ENCODE measurements around the gene YPEL1. TPM values are rescaled to one million over a fixed set of nuclear protein-coding genes. Genes with fewer than 3 reads are reported as not detected.

Gene YPEL1
- total RNA-seq, 1 donor from 2014 or later: 8.2 TPM

GRCh38 chr22:21673534-21674321, 61.9 kb downstream of the YPEL1 start:
- ATAC-seq (no peak), DNase-seq (ENCODE audit: low spot score) (no peak)
- intact Hi-C loops (cut with DNase I): no loop called here

GRCh38 chr22:21672107-21672629, 63.4 kb downstream of the YPEL1 start:
- DNase-seq (ENCODE audit: low spot score) (no peak), ATAC-seq (no peak)
- intact Hi-C loops (cut with DNase I): no loop called here

- intact Hi-C loops (cut with DNase I): no loop called here
- no peak for DNase-seq (ENCODE audit: low spot score)
These were observed 66.6 kb downstream of the YPEL1 start for GRCh38 chr22:21669026-21669425.

GRCh38 chr22:21666786-21667185, 68.8 kb downstream of the YPEL1 start:
- intact Hi-C loops (cut with DNase I): no loop called here
- no peak for ATAC-seq
- no peak for DNase-seq (ENCODE audit: low spot score)

More at GRCh38 chr22:21669026-21669425, 66.6 kb downstream of the YPEL1 start:
- no peak for ATAC-seq

GRCh38 chr22:21665047-21665851, 70.3 kb downstream of the YPEL1 start:
- DNase-seq (ENCODE audit: low spot score): no peak
- ATAC-seq: no peak

GRCh38 chr22:21663738-21664137, 71.9 kb downstream of the YPEL1 start:
- intact Hi-C loops (cut with DNase I): no loop called here
- ATAC-seq (no peak), DNase-seq (ENCODE audit: low spot score) (no peak)

More at GRCh38 chr22:21665047-21665851, 70.3 kb downstream of the YPEL1 start:
- intact Hi-C loops (cut with DNase I): no loop called here

- intact Hi-C loops (cut with DNase I): no loop called here
- no peak for ATAC-seq
- no peak for DNase-seq (ENCODE audit: low spot score)
These were observed 73.6 kb downstream of the YPEL1 start for GRCh38 chr22:21661991-21662390.

- ATAC-seq (no peak), DNase-seq (ENCODE audit: low spot score) (no peak)
- intact Hi-C loops (cut with DNase I): no loop called here
These were observed 74.7 kb downstream of the YPEL1 start for GRCh38 chr22:21660904-21661303.

GRCh38 chr22:21659864-21660525, 75.6 kb downstream of the YPEL1 start:
- ATAC-seq (no peak), DNase-seq (ENCODE audit: low spot score) (no peak)
- intact Hi-C loops (cut with DNase I): loop anchor here (10.0 kb wide), 1 partner anchor 1545 kb away; no protein-coding TSS in a partner anchor

- DNase-seq (ENCODE audit: low spot score) (peak; percentile 75), ATAC-seq (peak; percentile 61)
- intact Hi-C loops (cut with DNase I): loop anchor here (10.0 kb wide), 1 partner anchor 1547 kb away; no protein-coding TSS in a partner anchor
These were observed 78.1 kb downstream of the YPEL1 start for GRCh38 chr22:21657360-21658032.

GRCh38 chr22:21657020-21657359, 78.6 kb downstream of the YPEL1 start:
- DNase-seq (ENCODE audit: low spot score) (no peak), ATAC-seq (no peak)
- intact Hi-C loops (cut with DNase I): loop anchor here (10.0 kb wide), 1 partner anchor 1548 kb away; no protein-coding TSS in a partner anchor

- no peak for ATAC-seq
- DNase-seq (ENCODE audit: low spot score): no peak
- intact Hi-C loops (cut with DNase I): loop anchor here (10.0 kb wide), 1 partner anchor 1552 kb away; no protein-coding TSS in a partner anchor
These were observed 82.7 kb downstream of the YPEL1 start for GRCh38 chr22:21652547-21653545.

- ATAC-seq (peak; percentile 95), DNase-seq (ENCODE audit: low spot score) (peak; percentile 92)
- intact Hi-C loops (cut with DNase I): loop anchor here (10.0 kb wide), 1 partner anchor 1553 kb away; no protein-coding TSS in a partner anchor
These were observed 83.5 kb downstream of the YPEL1 start for GRCh38 chr22:21652010-21652546.

- intact Hi-C loops (cut with DNase I): loop anchor here (10.0 kb wide), 1 partner anchor 1553 kb away; no protein-coding TSS in a partner anchor
- DNase-seq (ENCODE audit: low spot score) (peak; percentile 63), ATAC-seq (peak; percentile 17)
These were observed 84.0 kb downstream of the YPEL1 start for GRCh38 chr22:21651521-21652009.

- intact Hi-C loops (cut with DNase I): loop anchor here (10.0 kb wide), 1 partner anchor 1554 kb away; no protein-coding TSS in a partner anchor
- ATAC-seq: no peak
These were observed 84.6 kb downstream of the YPEL1 start for GRCh38 chr22:21650823-21651520.

GRCh38 chr22:21650280-21650679, 85.3 kb downstream of the YPEL1 start:
- no peak for DNase-seq (ENCODE audit: low spot score)
- intact Hi-C loops (cut with DNase I): loop anchor here (10.0 kb wide), 1 partner anchor 1555 kb away; no protein-coding TSS in a partner anchor
- no peak for ATAC-seq

More at GRCh38 chr22:21650823-21651520, 84.6 kb downstream of the YPEL1 start:
- no peak for DNase-seq (ENCODE audit: low spot score)

Measured in sciatic nerve (tissue), 2 donors.